GM12865 (cell line): ENCODE data around the gene RBMS1.

ENCODE experiments used
- DNase-seq: peaks from one replicate; pipeline ENCODE4 v3.0.0; 2010; ENCODE audit warnings: low read depth
- H3K4me3 ChIP-seq: 2 replicates; pipeline ENCODE4 v1.5.1; 2011; ENCODE audit warnings: mild to moderate bottlenecking, low read depth, low read length, control low read depth
- TF ChIP-seq, protein P1 (sequence below): IDR thresholded peaks from 2 replicates; pipeline ENCODE4 v1.5.1; 2011; ENCODE audit warnings: low read length, control low read depth, low read depth, inconsistent platforms; ENCODE audit not compliant: insufficient read depth; ENCODE audit errors: missing control alignments

Gene RBMS1

DNA sequence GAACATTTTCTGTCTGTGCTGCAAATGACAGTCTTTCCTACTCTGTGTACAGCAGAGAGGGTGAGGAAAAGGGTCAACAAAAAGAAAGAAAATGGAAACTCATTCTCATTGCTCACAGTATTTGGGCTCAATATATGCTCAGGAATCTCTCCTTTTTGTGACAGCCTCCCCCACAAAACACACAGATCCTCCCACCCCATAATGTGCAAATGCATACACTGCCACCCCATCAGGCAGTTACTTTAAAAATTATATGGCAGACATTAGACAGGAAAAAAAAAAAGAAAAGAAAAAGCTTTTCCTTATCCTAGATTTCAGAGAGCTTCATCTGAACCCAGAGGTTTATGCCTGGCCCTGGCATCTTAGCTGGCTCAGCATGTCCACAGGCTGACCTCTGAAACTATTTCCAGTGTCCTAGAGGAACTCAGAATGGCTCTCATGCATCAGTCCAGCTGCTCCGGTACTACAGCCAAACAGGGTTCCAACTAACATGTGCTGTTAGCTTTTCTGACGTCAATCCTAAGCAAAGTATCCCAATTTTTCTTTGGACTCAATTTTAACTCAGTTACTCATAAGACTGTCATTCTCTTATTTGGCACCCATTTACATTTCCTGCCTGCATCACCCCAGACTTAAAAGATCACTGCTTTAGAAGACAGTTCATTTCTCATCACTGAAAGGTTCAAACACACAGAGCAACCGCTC, 105.9 kb downstream of the RBMS1 start:
- H3K4me3 ChIP-seq, result no peak overlapping the region
- TF ChIP-seq, protein P1, sequence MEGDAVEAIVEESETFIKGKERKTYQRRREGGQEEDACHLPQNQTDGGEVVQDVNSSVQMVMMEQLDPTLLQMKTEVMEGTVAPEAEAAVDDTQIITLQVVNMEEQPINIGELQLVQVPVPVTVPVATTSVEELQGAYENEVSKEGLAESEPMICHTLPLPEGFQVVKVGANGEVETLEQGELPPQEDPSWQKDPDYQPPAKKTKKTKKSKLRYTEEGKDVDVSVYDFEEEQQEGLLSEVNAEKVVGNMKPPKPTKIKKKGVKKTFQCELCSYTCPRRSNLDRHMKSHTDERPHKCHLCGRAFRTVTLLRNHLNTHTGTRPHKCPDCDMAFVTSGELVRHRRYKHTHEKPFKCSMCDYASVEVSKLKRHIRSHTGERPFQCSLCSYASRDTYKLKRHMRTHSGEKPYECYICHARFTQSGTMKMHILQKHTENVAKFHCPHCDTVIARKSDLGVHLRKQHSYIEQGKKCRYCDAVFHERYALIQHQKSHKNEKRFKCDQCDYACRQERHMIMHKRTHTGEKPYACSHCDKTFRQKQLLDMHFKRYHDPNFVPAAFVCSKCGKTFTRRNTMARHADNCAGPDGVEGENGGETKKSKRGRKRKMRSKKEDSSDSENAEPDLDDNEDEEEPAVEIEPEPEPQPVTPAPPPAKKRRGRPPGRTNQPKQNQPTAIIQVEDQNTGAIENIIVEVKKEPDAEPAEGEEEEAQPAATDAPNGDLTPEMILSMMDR, result no peak
- DNase-seq, result no peak

DNA sequence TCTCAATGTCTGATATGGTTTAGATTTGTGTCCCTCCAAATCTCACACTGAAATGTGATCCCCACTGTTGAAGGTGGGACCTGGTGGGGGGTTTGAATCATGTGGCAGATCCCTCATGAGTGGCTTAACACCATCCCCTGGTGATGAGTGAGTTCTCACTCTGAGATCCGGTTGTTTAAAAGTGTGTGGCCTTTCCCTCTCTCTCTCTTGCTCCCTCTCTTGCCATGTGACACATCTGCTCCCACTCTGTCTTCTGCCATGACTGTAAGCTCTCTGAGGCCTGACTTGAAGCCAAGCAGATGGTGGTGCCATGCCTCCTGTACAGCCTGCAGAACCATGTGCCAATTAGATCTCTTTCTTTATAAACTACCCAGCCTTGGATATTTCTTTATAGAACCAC, 108.8 kb downstream of the RBMS1 start:
- TF ChIP-seq, protein P1, result no peak
- no peak for DNase-seq
- no peak overlapping the region for H3K4me3 ChIP-seq

DNA sequence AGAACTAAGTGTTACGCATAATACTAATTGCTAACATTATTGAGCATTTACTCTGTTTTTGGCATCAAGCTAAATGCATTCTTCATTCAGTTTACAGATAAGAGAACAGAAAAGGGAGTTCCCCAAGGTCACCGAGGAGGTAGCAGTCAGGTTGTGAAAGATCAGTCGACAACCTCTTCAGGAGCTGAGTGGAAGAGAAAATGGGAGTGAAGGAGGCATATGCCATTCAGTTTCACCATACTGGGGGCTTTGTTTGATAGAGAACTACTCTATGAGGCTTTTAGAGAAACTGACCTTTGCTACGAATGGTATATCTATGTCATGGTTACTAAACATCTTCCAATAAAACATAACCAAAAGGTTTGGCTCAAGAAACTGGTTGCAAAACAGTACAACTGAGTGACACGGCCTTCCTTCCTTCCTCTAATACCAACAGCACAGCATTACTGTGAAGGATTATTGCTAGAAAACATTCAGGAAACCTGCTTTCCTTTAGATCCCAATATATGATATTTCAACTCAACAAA, 112.1 kb downstream of the RBMS1 start:
- DNase-seq, result no peak
- H3K4me3 ChIP-seq, result no peak overlapping the region
- TF ChIP-seq, protein P1, result no peak

DNA sequence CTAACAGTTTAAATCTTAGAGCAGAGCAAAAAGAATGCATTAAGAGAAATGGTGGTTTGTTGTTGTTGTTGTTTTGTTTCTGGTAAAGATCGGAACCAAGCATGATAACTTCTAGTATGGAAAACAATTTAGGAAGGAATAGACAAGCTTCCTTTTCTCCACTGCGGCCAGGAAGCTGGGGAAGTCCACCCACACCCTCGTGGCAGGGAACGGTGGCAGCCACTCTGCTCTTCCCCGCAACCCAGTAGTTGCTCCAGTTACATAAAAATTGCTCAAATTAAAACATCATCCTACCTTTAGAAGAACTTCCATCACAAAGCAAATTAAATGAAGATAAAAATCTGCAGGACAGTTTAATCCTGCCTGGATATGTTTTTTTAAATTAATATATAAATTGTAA, 113.0 kb downstream of the RBMS1 start:
- DNase-seq, result no peak
- no peak overlapping the region for H3K4me3 ChIP-seq
- TF ChIP-seq, protein P1, result no peak

DNA sequence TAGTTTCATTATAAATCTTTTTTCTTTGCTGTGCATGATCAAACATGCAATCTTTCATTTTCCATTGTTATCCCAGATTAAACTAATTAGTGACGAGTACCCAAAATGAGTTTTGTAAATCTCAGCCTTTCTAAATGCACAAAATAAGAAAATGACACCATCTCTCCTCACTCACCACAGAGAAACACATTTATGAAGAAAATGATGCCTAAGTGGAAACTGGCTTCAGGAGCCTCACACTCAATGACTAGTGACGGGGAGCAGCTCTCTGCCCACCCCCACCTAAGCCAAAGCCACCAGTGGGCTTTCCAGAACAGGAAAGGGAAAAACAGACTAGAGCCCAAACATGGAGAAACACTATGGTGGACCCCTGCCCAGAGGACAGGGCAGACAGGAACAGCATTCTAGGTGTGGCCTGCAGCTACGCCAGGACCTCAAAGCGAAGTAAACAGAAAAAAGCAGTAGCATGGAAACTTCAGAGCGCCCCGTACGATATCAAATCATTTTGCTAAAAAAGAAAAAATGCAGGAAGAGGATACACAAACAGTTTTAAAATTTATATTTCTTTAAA, 113.5 kb downstream of the RBMS1 start:
- TF ChIP-seq, protein P1, result no peak
- no peak for DNase-seq
- no peak overlapping the region for H3K4me3 ChIP-seq

DNA sequence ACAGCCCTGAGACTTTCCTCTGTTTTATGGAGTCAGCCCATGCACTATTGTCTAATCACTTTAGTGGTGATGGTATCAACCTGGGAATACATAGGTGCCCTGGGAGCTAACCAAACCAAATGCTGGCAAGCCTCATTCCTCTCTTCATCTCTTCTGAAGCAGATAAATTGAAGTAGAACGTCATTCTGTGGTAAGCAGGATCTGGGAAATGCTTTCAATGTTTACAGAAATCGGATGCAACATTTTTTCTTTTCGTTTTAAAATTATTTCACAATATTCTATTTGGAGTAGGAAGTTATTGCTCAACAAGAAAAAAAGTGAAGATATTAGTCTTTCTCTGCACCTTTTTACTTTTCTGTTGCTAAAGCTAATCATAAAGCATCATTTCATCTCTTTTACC, 114.2 kb downstream of the RBMS1 start:
- H3K4me3 ChIP-seq, result no peak overlapping the region
- TF ChIP-seq, protein P1, result no peak
- DNase-seq, result no peak
